Nephron progenitor cell (in vitro differentiated cells): Measurements from ENCODE around the gene CTTNBP2.

ENCODE experiments used
- DNase-seq: peaks from one replicate; pipeline ENCODE4 v3.0.0; 2021
- H3K27ac Mint-ChIP-seq: 2 replicates; pipeline ENCODE4 v1.8.0; 2021; ENCODE audit warnings: mild to moderate bottlenecking, moderate library complexity, mixed read lengths
- H3K27me3 Mint-ChIP-seq: 2 replicates; pipeline ENCODE4 v1.8.0; 2021; ENCODE audit warnings: mild to moderate bottlenecking, low read depth, mixed read lengths; ENCODE audit not compliant: poor library complexity
- H3K36me3 Mint-ChIP-seq: 2 replicates; pipeline ENCODE4 v1.8.0; 2021; ENCODE audit warnings: low read depth, mixed read lengths
- H3K4me1 Mint-ChIP-seq: 2 replicates; pipeline ENCODE4 v1.8.0; 2021; ENCODE audit warnings: mixed read lengths
- H3K4me3 Mint-ChIP-seq: 2 replicates; pipeline ENCODE4 v1.8.0; 2021; ENCODE audit warnings: mild to moderate bottlenecking, moderate library complexity, mixed read lengths
- H3K9me3 Mint-ChIP-seq: 2 replicates; pipeline ENCODE4 v1.8.0; 2021; ENCODE audit warnings: mild to moderate bottlenecking, moderate library complexity, mixed read lengths
- TF ChIP-seq, protein P1 (sequence below): fragments of 200-600 bp; sonication (generic); IDR thresholded peaks from 2 replicates; pipeline ENCODE4 v1.5.0; 2021; ENCODE audit warnings: antibody characterized with exemption

The CTTNBP2 gene

DNA sequence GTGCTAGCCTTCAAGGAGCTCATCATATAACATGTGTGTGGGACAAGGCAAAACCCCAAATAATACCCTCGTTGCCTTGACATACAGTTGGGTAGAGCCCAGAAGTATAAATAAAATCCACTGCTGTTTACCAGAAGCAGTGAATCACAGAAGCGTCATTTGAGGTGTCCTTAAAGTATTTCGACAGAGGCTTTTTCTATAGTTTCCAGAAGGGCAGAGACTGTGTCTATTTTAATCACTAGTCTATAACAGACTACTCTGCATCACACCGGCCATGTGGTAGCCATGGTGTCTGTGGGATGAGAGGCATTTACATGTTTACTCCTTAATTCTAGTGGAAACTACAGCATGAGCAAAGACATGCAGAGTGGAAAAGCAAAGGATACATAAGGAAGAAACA, 131.3 kb downstream of the CTTNBP2 start:
- Mint-ChIP-seq H3K27ac (no peak overlapping the region), H3K4me1 (no peaks in the 10 kb centered on the region), H3K36me3 (peaks cover 87% of the 10 kb centered on the region), H3K4me3 (no peak overlapping the region), H3K9me3 (no peaks in the 10 kb centered on the region), H3K27me3 (no peaks in the 10 kb centered on the region)
- DNase-seq = no peak
- TF ChIP-seq, protein P1, sequence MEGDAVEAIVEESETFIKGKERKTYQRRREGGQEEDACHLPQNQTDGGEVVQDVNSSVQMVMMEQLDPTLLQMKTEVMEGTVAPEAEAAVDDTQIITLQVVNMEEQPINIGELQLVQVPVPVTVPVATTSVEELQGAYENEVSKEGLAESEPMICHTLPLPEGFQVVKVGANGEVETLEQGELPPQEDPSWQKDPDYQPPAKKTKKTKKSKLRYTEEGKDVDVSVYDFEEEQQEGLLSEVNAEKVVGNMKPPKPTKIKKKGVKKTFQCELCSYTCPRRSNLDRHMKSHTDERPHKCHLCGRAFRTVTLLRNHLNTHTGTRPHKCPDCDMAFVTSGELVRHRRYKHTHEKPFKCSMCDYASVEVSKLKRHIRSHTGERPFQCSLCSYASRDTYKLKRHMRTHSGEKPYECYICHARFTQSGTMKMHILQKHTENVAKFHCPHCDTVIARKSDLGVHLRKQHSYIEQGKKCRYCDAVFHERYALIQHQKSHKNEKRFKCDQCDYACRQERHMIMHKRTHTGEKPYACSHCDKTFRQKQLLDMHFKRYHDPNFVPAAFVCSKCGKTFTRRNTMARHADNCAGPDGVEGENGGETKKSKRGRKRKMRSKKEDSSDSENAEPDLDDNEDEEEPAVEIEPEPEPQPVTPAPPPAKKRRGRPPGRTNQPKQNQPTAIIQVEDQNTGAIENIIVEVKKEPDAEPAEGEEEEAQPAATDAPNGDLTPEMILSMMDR = no peak

DNA sequence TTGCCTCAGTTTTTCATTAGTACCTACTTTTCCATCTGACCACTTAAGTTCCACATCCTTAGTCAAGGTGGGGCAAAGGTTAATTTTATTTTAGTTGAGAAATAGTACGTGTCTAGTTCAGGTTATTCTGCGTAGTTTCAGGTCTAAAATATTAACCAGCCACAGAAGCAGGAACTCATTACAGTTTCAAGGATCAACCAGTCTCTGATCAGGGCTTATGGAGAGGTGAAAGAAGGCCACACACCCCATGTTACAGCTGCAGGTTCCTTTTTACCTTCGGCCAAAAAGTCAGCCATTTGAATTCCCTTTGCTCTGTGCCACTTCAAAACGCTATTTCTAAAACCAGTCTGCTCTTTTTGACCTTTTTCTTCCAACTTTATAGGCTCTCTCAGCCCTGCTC, 134.2 kb downstream of the CTTNBP2 start:
- Mint-ChIP-seq H3K36me3 (peaks cover 79% of the 10 kb centered on the region), H3K27ac (no peak overlapping the region), H3K9me3 (no peaks in the 10 kb centered on the region), H3K4me1 (no peaks in the 10 kb centered on the region), H3K27me3 (no peaks in the 10 kb centered on the region), H3K4me3 (no peak overlapping the region)
- DNase-seq = no peak
- TF ChIP-seq, protein P1 = no peak

DNA sequence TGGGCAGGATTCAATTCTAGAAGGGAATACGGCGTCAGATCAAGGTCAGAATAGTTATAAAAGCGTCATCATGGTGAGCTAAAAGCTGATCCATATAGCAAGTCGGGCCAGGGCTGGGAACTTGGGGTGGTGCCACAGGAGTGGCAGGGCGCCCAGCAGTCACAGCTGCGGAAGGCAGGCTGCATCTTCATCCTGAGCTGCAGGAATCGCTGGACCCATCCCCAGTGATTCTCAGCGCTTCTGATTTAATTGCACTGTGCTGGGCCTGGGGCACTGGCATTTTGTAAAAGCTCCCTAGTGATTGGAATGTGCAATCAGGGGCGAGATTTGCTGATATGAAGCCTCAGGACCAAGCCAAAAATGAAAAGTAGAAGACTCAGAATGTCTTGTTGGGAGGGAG, 135.3 kb downstream of the CTTNBP2 start:
- peak overlapping the region; percentile 1 for H3K27ac Mint-ChIP-seq
- no peaks in the 10 kb centered on the region for H3K27me3 Mint-ChIP-seq
- H3K36me3 Mint-ChIP-seq = peaks cover 80% of the 10 kb centered on the region
- H3K9me3 Mint-ChIP-seq = no peaks in the 10 kb centered on the region
- no peaks in the 10 kb centered on the region for H3K4me1 Mint-ChIP-seq
- H3K4me3 Mint-ChIP-seq = no peak overlapping the region
- no peak for DNase-seq
- TF ChIP-seq, protein P1 = no peak

DNA sequence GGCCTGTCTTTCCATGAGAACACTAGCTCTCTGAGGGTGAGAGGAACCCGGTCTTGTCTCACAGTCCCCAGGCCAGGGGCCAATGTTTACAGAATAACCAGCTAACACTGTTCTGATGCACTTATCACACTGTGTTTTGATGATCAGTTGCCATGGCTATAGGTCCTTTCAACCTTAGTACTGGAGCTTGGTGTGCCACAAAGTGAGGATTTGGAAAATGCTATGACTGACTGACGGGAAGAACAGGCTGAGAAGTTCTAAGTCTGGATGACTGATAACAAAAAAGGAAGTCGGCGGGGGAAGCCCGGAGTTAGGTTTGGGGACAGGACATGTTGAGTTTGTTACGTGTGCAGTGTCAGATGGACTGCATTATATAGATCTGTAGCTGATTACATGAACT, 141.8 kb downstream of the CTTNBP2 start:
- no peak for DNase-seq

DNA sequence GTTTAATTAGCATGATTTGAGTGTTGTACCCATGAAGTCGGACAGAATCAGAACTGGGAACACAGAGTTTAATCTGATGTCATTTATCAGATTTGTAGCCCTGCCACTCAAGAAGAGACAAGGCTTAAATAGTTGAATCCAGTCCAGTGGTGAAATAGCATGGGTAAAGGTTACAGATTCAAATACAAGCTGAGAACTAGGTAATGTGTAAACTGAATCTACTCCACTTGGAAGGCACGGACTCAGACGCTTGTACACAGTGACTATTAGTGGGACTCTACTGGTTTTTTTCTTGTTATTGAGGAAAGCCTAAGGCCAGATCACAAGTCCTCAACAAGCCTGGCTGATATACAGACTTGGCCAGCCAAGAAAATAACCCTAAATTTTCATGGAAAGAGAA, 142.9 kb downstream of the CTTNBP2 start:
- Mint-ChIP-seq H3K4me1 (peaks cover 47% of the 10 kb centered on the region), H3K4me3 (no peak overlapping the region), H3K36me3 (peaks cover 78% of the 10 kb centered on the region), H3K27me3 (no peaks in the 10 kb centered on the region), H3K27ac (no peak overlapping the region), H3K9me3 (no peaks in the 10 kb centered on the region)
- DNase-seq = no peak
- TF ChIP-seq, protein P1 = no peak

More for the DNA sequence above, 141.8 kb downstream of the CTTNBP2 start:
- Mint-ChIP-seq H3K9me3 (no peaks in the 10 kb centered on the region), H3K27me3 (no peaks in the 10 kb centered on the region), H3K4me3 (no peak overlapping the region), H3K4me1 (peaks cover 41% of the 10 kb centered on the region), H3K36me3 (peaks cover 80% of the 10 kb centered on the region), H3K27ac (peak overlapping the region; percentile 23)
- TF ChIP-seq, protein P1 = no peak

DNA sequence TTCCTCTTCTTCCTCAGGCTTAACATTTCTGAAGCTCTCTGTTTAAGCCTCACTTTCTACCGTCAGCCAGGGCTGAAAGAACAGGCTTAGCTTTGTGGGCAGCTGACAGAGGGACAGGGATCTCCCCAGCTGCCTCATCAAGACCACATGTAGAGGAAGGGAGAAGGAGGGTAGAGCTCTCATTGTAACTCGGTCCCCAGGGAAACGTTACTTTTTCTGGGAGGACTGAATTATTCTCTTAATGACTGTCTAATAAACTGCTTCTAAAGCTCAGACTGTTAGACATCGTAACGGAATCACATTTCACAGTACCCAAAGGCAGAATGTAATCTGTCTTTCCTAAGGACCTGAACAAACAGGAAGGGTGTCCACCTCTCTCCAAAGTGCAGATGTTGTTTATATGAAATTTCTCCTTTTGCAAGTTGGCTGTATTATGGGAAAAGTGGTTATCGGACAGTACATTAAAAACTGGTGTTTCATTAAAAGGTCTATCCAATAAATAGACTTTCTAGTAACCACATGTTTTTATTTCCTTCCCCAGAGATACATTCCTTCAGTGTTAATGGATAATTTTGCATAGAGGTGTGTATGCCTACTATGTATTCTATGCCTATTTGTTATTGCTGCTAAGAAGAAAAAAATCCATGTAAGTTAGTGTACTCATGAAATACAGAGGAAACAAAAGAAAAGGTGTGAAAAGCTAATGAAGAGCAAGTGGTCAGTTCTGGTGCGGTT, 144.2 kb downstream of the CTTNBP2 start:
- Mint-ChIP-seq H3K27me3 (no peaks in the 10 kb centered on the region), H3K4me1 (peaks cover 47% of the 10 kb centered on the region), H3K36me3 (peaks cover 81% of the 10 kb centered on the region), H3K9me3 (no peaks in the 10 kb centered on the region), H3K4me3 (no peak overlapping the region), H3K27ac (peak overlapping the region; percentile 89)
- TF ChIP-seq, protein P1 = no peak
- no peak for DNase-seq
